Activated effector memory CD4-positive, alpha-beta T cell treated with anti-CD3 and anti-CD28 coated beads, Interleukin-2, amount 50 U/mL, for 16 hours (primary cell): ENCODE results near the gene IL21.

Source experiments
- DNase-seq: peaks from one replicate; pipeline ENCODE4 v3.0.0-alpha.2; 2020

The IL21 gene

GRCh38 chr4:122632396-122633143 is 11.7 kb upstream of the IL21 start:
- no peak for DNase-seq

GRCh38 chr4:122625156-122625555 is 4.3 kb upstream of the IL21 start:
- no peak for DNase-seq

- no peak for DNase-seq
Observed at GRCh38 chr4:122624205-122624604, 3.3 kb upstream of the IL21 start.

GRCh38 chr4:122623637-122624166 is 2.8 kb upstream of the IL21 start:
- DNase-seq, result no peak

GRCh38 chr4:122622400-122622799 is 1.5 kb upstream of the IL21 start:
- no peak for DNase-seq

- no peak for DNase-seq
Observed at GRCh38 chr4:122619611-122620010, 1.3 kb downstream of the IL21 start.

GRCh38 chr4:122617597-122618593 is 3.0 kb downstream of the IL21 start:
- no peak for DNase-seq

GRCh38 chr4:122616915-122617596 is 3.8 kb downstream of the IL21 start:
- no peak for DNase-seq

- no peak for DNase-seq
Observed at GRCh38 chr4:122614621-122615020, 6.2 kb downstream of the IL21 start.

- no peak for DNase-seq
Observed at GRCh38 chr4:122612540-122612939, 8.3 kb downstream of the IL21 start.

GRCh38 chr4:122606364-122607043 is 14.4 kb downstream of the IL21 start:
- no peak for DNase-seq

GRCh38 chr4:122604146-122604545 is 16.7 kb downstream of the IL21 start:
- no peak for DNase-seq

GRCh38 chr4:122603156-122603574 is 17.7 kb downstream of the IL21 start:
- DNase-seq, result no peak

GRCh38 chr4:122602277-122603142 is 18.4 kb downstream of the IL21 start:
- no peak for DNase-seq

- DNase-seq, result no peak
Observed at GRCh38 chr4:122591196-122591595, 29.7 kb downstream of the IL21 start.

- no peak for DNase-seq
Observed at GRCh38 chr4:122588453-122589238, 32.2 kb downstream of the IL21 start.

- DNase-seq, result no peak
Observed at GRCh38 chr4:122584519-122584918, 36.3 kb downstream of the IL21 start.

- DNase-seq, result no peak
Observed at GRCh38 chr4:122583906-122584305, 37.0 kb downstream of the IL21 start.

- DNase-seq, result peak; percentile 83
Observed at GRCh38 chr4:122577808-122578781, 42.8 kb downstream of the IL21 start.
